GM18519 (cell line): ENCODE results near the gene TMC5.
"Not testable (repeated sequence)": the region's sequence is repeated elsewhere in the genome, so short reads cannot be mapped to it uniquely, and the experiment has no call there.

Experiments
- ATAC-seq: cut with Tn5 transposase; IDR thresholded peaks from one replicate; pipeline ENCODE4 v1.9.1; 2021; ENCODE audit warnings: mild to moderate bottlenecking, moderate library complexity; ENCODE audit not compliant: unreplicated experiment, low FRiP score

Gene TMC5

DNA sequence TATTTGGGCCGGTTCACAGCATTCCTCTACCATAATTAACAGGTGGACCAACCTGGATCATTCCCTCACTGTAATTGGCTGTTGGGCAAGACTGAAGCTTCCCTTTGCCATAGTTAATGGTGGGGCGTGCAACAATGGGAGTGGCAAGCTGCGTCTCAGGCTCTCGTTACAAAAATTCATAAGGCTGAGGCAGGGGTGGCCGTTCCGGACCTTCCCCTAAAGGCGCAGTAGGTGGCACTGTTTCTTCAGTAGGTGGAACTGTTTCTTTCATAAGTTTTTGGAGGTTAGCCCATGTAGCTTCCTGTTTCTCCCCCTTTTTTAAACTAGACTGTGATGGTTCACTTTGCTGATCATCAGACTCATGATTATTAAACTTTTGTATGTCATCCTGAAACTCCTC, 17.0 kb upstream of the TMC5 start:
- no peak for ATAC-seq

- ATAC-seq = no peak
Measured at GRCh38 chr16:19406891-19407491, 10.7 kb upstream of the TMC5 start.

DNA sequence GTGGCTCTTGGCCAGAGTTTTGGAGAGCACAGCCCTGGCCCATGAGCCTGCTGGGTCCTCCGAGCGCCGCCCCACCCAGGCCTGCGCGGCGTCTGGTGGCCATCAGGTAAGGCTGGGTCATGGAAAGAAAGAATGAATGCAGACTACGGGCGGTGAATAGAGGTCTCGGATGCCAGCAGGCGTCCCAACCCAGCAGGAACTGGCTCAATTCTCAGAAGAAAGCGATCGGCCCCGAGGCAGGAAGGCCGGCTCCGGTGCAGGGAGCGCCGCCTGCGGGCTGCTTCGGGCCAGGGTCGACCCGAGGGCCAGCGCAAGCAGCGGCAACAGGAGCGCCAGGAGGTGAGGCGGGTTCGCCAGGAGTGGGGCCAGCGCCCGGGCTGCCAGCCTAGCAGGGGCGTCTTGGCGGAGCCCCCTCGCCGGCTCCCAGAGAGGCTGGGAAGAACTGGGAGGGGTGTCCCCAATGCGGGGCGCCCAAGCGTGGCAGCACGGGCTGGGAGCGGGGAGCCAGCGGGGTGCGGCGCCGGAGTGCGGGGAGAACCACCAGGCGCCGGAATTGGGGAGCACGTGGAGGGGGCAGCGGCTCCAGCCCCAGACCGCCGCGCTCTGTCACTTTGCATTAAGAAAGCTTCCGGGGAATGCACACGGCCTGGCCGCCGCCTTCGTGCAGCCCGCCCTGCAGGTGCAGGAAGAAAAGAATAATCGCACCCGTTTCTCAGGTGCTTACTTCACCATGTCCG, 7.1 kb upstream of the TMC5 start:
- no peak for ATAC-seq

GRCh38 chr16:19411298-19411697, 6.4 kb upstream of the TMC5 start:
- no peak for ATAC-seq

- not testable (repeated sequence) for ATAC-seq
Measured at GRCh38 chr16:19412055-19412454, 5.6 kb upstream of the TMC5 start.

GRCh38 chr16:19415461-19415860, 2.2 kb upstream of the TMC5 start:
- no peak for ATAC-seq

DNA sequence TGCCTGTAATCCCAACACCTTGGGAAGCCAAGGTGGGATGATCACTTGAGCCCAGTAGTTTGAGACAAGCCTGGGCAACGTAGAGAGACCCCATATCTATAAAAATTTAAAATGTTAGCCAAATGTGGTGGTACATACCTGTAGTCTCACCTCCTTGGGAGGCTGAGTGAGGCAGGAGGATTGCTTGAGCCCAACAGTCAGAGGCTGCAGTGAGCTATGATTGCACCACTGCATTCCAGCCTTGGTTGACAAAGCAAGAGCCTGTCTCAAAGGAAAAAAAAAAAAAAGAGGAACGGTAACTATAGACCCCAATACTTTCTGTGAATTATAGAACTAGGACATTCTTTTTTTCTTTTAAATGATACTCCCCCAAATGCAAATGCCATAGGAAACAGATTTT, 1.8 kb upstream of the TMC5 start:
- no peak for ATAC-seq

DNA sequence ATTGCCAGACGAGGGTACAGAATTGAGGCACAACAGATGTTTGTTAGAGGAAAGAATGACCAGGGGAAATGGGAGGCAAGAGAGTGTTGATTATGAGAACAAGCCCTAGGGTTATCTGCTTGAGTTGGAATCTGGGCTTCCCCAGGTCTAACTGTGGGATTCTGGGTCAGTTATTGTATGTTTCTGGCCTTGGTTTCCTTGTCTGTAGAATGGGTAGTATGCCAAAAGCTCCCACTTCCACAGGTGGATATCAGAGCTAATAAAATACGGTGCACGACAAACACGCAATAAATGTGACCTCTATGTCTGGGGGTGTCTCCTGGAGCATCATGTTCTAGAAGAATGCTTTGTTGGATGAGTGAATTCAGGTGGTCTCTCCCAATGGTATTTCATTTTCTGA, 517 bp downstream of the TMC5 start:
- ATAC-seq = no peak

- no peak for ATAC-seq
Measured at GRCh38 chr16:19419698-19420075, 2.0 kb downstream of the TMC5 start.

GRCh38 chr16:19424478-19424877, 6.8 kb downstream of the TMC5 start:
- ATAC-seq = no peak

- no peak for ATAC-seq
Measured at GRCh38 chr16:19430345-19430744, 12.7 kb downstream of the TMC5 start.

GRCh38 chr16:19431636-19432340, 14.1 kb downstream of the TMC5 start:
- no peak for ATAC-seq

DNA sequence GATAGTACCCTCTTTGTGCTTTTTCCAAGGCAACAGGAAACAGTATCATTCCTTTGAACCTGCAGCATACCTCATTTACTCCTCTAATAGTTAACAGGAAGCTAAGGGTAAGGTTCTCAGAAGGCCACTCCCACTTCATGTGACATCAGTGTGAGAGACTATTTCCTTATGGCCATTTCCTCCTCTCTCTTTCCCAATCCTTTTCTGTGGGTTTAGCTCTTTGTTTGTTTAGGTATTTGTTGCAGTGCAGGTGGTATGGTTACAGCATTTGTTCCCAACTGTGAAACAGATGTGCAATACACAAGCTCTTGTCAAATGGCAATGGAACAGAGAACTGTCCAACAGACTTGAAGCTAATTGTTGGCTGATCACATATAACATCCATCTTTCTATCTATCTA, 14.7 kb downstream of the TMC5 start:
- no peak for ATAC-seq

DNA sequence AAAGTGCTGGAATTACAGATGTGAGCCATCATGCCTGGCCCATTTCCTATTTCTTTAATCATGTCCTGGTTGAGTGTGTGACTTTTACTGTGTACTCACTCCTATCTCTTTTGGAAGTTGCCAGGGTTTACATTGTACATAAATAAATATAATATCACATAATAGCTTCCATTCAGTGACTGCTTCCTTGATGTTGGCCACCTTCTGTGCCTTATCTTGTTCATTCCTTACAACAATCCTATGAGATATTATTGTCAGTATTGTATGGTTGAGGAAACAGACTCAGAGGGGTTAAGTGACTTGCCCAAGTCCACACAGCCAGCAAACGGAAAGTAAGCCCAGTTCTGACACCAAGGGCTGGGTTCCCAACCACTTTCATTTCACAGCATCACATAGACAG, 16.9 kb downstream of the TMC5 start:
- no peak for ATAC-seq

- no peak for ATAC-seq
Measured at GRCh38 chr16:19436540-19436939, 18.9 kb downstream of the TMC5 start.

- ATAC-seq = no peak
Measured at GRCh38 chr16:19437280-19437679, 19.6 kb downstream of the TMC5 start.

DNA sequence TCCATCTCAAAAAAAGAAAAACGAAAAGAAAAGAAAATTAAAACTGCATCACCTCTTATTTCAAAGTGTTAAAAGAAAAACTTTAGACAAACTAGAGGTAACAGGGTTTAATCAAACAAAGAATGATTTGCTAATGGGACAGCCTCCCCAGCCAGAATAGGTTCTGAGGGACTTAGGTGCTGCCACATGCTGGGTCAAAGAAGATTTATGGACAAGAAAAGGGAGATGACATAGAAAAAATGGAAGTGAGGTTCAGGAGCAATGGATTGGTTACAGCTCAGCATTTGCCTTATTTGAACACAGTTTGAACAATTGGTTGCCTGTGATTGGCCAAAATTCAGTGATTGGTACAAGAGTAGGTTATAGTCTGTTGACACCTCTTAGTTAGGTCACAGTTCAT, 21.1 kb downstream of the TMC5 start:
- ATAC-seq = no peak

DNA sequence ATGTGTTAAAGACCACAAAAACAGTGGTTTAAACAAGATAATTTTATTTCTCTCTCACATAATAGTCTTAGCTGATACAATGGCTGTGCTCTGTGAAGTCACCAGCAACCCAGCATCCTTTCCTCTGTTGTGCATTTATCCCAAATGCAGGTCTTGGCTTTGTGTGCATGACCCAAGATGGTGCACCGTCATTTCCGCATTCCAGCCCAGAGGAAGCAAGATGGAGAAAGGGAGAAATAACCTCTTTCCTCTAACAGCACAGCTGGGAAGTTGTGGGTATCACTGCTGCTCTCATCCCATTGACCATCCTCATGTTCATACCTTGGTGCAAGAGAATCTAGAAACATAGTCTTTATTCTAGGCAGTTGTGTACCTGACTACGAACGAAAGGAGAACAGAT, 21.8 kb downstream of the TMC5 start:
- no peak for ATAC-seq

- ATAC-seq = no peak
Measured at GRCh38 chr16:19443659-19444058, 26.0 kb downstream of the TMC5 start.

DNA sequence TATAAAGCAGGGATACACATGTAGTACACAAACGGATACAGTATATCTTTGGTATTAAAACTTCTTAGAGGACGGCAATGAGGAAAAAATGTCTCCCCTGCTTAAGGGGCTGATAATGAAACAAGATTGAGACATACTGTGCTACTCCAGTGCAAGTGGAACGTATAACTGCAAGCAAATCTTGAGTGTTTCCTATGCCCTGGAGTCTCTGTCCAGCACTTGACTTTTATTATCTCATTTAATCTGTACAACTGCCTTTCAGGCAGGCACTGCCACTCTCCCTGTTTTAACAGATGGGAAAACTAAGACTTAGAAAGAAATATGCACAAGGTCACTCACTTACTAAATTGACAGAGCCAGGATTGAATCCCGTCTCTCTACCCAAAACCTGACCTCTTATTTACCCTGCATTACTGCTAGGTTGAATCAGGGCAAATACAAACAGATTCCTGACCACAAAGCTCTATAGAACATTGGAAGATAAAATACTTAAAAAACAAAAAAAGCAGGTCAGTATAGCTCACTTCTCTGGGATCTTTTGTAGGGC, 28.7 kb downstream of the TMC5 start:
- no peak for ATAC-seq

- ATAC-seq = no peak
Measured at GRCh38 chr16:19446886-19447285, 29.2 kb downstream of the TMC5 start.

DNA sequence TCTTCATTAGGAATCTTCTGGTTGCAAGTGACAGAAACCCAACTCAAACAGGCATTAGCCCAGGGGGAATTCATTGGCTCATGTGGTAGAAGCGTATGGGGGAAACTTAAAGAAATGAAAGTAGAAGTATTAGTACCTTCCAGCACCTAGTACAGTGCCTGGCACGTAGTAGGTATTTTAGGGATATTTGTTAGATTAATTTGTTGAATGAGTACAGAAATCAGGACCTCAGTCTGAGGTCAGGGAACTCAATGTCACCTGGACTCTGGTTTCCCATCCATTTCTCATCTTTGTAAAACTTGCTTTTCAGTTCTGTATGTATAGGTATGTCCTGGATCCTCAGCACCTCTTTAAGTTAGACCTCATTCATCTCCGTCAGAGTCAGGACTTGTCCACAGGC, 32.5 kb downstream of the TMC5 start:
- no peak for ATAC-seq
